Measurements from ENCODE around the gene BCL11A. TPM values are rescaled to one million over a fixed set of nuclear protein-coding genes. Genes with fewer than 3 reads are reported as not detected.

The BCL11A gene
- total RNA-seq, 1 experiment from 2014 or later: 91.4 TPM

GRCh38 chr2:60497500-60497899 lies 56.0 kb downstream of the BCL11A start:
- Histone ChIP-seq H3T11ph (ENCODE audit: low read length) (no peak overlapping the region), H2BK15ac (ENCODE audit: low read depth, low read length) (no peak overlapping the region), H3K27ac (ENCODE audit: insufficient read length, low read depth, low read length) (no peak overlapping the region), H4K20me1 (ENCODE audit: control insufficient read depth, insufficient read depth, insufficient read length) (peaks cover 2% of the 10 kb centered on the region), H2BK12ac (ENCODE audit: insufficient read length, low read depth, low read length) (no peak overlapping the region), H3K9ac (ENCODE audit: extremely low read depth, insufficient read length, low read length) (no peak overlapping the region), H4K91ac (ENCODE audit: insufficient read length, low read depth, low read length) (no peak overlapping the region), H3K4me1 (ENCODE audit: insufficient read depth, low read length) (no peaks in the 10 kb centered on the region; the same call in 1 of the 2 replicates), H3K79me2 (ENCODE audit: insufficient read depth, low read length) (no peaks in the 10 kb centered on the region; the same call in 1 of the 2 replicates), H2AFZ (ENCODE audit: low read length) (no peak overlapping the region), H3K27me3 (ENCODE audit: insufficient read depth, low read length) (no peaks in the 10 kb centered on the region), H3K9me3 (ENCODE audit: control insufficient read depth, low read depth, low read length) (no peaks in the 10 kb centered on the region), H2BK5ac (ENCODE audit: insufficient read length, low read length) (no peak overlapping the region), H3K23me2 (ENCODE audit: insufficient read length, low read depth, low read length, poor library complexity, severe bottlenecking) (no peaks in the 10 kb centered on the region), H4K8ac (replicated peaks; ENCODE audit: insufficient read length, low read depth, low read length) (no peak overlapping the region), H2BK120ac (ENCODE audit: low read depth, low read length, poor library complexity, severe bottlenecking) (no peak overlapping the region), H3K56ac (ENCODE audit: insufficient read length, low read depth, low read length) (no peak overlapping the region), H2AK5ac (ENCODE audit: insufficient read length, low read length) (no peak overlapping the region), H3K23ac (ENCODE audit: insufficient read length, low read depth, low read length) (no peak overlapping the region), H2BK20ac (ENCODE audit: low read depth, low read length, poor library complexity, severe bottlenecking) (no peak overlapping the region), H3K18ac (ENCODE audit: insufficient read length, low read depth, low read length) (no peak overlapping the region), H3K4me2 (ENCODE audit: insufficient read depth, insufficient read length, low read length) (no peak overlapping the region), H3K4ac (ENCODE audit: low read depth, low read length) (no peak overlapping the region), H4K5ac (ENCODE audit: insufficient read length, low read depth, low read length) (no peak overlapping the region), H3K14ac (ENCODE audit: insufficient read depth, low read length) (no peak overlapping the region), H3K79me1 (ENCODE audit: insufficient read depth, low read depth, low read length, poor library complexity, severe bottlenecking) (peaks cover 1% of the 10 kb centered on the region)
- Mint-ChIP-seq H3K27ac (peak overlapping the region in 2 of 3 experiments; percentile 21 to 57; a peak in 1 of 7 replicates), H3K9me3 (no peaks in the 10 kb centered on the region), H3K36me3 (ENCODE audit: insufficient read depth in 1 of 3, low read depth in 3 of 3) (peaks cover 5 to 38% (median 29%) of the 10 kb centered on the region in 3 experiments; a peak in 6 of 7 replicates), H3K4me1 (peaks cover 49 to 63% of the 10 kb centered on the region in 2 experiments), H3K27me3 (ENCODE audit: low read depth) (no peaks in the 10 kb centered on the region), H3K4me3 (no peak overlapping the region)
- no CpG with 5 or more reads among the region's 2 CpGs for whole genome bisulfite sequencing (ENCODE audit: extremely low coverage, insufficient read length, low lambda C conversion rate)
- no peak for TF ChIP-seq CTCF (conservative IDR thresholded peaks at IDR 0.05)
- DNase-seq: no peak
